Measurements from ENCODE around the gene MYO3A. TPM values are rescaled to one million over a fixed set of nuclear protein-coding genes. Genes with fewer than 3 reads are reported as not detected.
A peak's percentile ranks its signal among the peaks of the same experiment; 100 is the strongest.

Gene MYO3A
- total RNA-seq, 1 experiment from 2014 or later, result 0.14 TPM

- no peak for DNase-seq
- Mint-ChIP-seq H3K9me3 (ENCODE audit: low read depth, unreplicated experiment) (peaks cover 2% of the 10 kb centered on the region), H3K27me3 (ENCODE audit: unreplicated experiment) (no peaks in the 10 kb centered on the region), H3K4me1 (ENCODE audit: low read depth, unreplicated experiment) (peaks cover 25% of the 10 kb centered on the region), H3K27ac (ENCODE audit: unreplicated experiment) (peak overlapping the region; percentile 12), H3K4me3 (ENCODE audit: low read depth, unreplicated experiment) (no peak overlapping the region), H3K36me3 (ENCODE audit: insufficient read depth, unreplicated experiment) (no peaks in the 10 kb centered on the region)
- CTCF ChIA-PET, result no interaction called here
- TF ChIP-seq, protein P1, sequence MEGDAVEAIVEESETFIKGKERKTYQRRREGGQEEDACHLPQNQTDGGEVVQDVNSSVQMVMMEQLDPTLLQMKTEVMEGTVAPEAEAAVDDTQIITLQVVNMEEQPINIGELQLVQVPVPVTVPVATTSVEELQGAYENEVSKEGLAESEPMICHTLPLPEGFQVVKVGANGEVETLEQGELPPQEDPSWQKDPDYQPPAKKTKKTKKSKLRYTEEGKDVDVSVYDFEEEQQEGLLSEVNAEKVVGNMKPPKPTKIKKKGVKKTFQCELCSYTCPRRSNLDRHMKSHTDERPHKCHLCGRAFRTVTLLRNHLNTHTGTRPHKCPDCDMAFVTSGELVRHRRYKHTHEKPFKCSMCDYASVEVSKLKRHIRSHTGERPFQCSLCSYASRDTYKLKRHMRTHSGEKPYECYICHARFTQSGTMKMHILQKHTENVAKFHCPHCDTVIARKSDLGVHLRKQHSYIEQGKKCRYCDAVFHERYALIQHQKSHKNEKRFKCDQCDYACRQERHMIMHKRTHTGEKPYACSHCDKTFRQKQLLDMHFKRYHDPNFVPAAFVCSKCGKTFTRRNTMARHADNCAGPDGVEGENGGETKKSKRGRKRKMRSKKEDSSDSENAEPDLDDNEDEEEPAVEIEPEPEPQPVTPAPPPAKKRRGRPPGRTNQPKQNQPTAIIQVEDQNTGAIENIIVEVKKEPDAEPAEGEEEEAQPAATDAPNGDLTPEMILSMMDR (IDR thresholded peaks at IDR 0.05; ENCODE audit: unreplicated experiment), result no peak
- intact Hi-C loops (cut with micrococcal nuclease; ENCODE audit: unreplicated experiment), result no loop called here
- BruUV-seq (replicated peaks), result no TSS peak
These were observed 147.4 kb downstream of the MYO3A start for GRCh38 chr10:26081459-26081858.

DNA sequence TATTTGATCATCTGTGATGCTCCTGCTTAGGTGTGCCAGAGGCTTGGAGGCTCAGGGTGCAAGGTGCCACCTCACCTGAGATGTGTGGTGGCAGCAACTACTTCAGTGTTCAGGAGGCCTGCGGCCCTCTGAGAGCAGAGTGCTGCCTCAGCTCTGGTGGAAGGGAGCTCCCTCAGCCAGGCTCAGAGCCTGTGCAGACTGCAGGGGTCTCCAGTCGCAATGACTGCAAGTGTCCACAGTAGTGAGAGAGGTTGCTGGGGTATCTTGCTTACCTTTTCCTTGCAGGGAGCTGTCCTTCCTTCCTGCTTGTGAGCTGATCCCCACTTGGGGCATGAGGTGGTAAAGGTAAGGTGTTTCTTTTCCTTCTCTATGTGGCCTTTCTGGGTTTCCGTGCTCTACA, 151.5 kb downstream of the MYO3A start:
- peaks cover 21% of the 10 kb centered on the region for H3K4me1 Mint-ChIP-seq (ENCODE audit: low read depth, unreplicated experiment)
- H3K9me3 Mint-ChIP-seq (ENCODE audit: low read depth, unreplicated experiment), result no peaks in the 10 kb centered on the region
- no peak overlapping the region for H3K27ac Mint-ChIP-seq (ENCODE audit: unreplicated experiment)
- no peak for DNase-seq
- H3K4me3 Mint-ChIP-seq (ENCODE audit: low read depth, unreplicated experiment), result no peak overlapping the region
- TF ChIP-seq, protein P1 (IDR thresholded peaks at IDR 0.05; ENCODE audit: unreplicated experiment), result no peak
- CTCF ChIA-PET, result no interaction called here
- intact Hi-C loops (cut with micrococcal nuclease; ENCODE audit: unreplicated experiment), result no loop called here
- no peaks in the 10 kb centered on the region for H3K36me3 Mint-ChIP-seq (ENCODE audit: insufficient read depth, unreplicated experiment)
- BruUV-seq (replicated peaks), result no TSS peak
- H3K27me3 Mint-ChIP-seq (ENCODE audit: unreplicated experiment), result no peaks in the 10 kb centered on the region

DNA sequence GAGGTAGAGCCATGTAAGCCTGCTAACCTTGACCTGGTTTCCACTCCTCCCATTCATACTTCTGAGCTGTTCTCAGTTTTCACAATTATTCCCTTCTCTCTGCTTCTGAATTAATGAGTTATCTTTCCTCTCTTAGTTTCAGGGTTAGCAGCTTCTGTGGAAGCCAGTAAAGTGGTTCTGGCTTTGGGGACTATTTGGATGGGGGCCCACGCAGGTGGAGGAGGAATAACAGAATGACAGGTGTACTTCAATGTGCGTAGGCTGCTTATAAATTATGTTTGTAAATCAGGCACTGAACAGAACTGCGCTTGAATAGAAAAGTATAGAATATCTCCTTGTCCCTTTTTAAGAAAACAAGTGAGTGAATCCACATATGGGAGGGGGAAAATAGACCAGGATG, 153.6 kb downstream of the MYO3A start:
- no peak for DNase-seq
- intact Hi-C loops (cut with micrococcal nuclease; ENCODE audit: unreplicated experiment), result no loop called here
- H3K27ac Mint-ChIP-seq (ENCODE audit: unreplicated experiment), result no peak overlapping the region
- no peaks in the 10 kb centered on the region for H3K36me3 Mint-ChIP-seq (ENCODE audit: insufficient read depth, unreplicated experiment)
- H3K27me3 Mint-ChIP-seq (ENCODE audit: unreplicated experiment), result no peaks in the 10 kb centered on the region
- H3K9me3 Mint-ChIP-seq (ENCODE audit: low read depth, unreplicated experiment), result no peaks in the 10 kb centered on the region
- CTCF ChIA-PET, result no interaction called here
- H3K4me1 Mint-ChIP-seq (ENCODE audit: low read depth, unreplicated experiment), result peaks cover 4% of the 10 kb centered on the region
- no TSS peak for BruUV-seq (replicated peaks)
- TF ChIP-seq, protein P1 (IDR thresholded peaks at IDR 0.05; ENCODE audit: unreplicated experiment), result no peak
- no peak overlapping the region for H3K4me3 Mint-ChIP-seq (ENCODE audit: low read depth, unreplicated experiment)

DNA sequence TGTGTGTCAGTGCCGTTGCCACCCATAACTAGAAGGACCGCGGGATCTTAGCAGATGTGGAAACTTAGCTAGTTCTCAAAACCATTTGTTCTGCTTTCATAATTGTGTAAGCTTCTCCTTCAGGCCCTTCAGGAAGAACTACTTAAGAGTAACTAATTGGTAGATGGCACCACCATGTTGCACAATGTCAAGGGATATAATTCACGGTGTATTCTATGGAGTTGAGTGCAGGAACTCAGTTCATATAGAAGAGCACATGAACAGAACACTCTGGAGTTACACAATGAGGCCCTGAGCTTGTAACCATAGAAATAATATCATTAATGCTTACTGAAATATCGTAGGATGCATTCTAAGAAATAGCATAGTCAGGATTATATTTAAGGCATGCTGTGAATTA, 156.0 kb downstream of the MYO3A start:
- Mint-ChIP-seq H3K4me3 (ENCODE audit: low read depth, unreplicated experiment) (no peak overlapping the region), H3K27ac (ENCODE audit: unreplicated experiment) (no peak overlapping the region), H3K4me1 (ENCODE audit: low read depth, unreplicated experiment) (no peaks in the 10 kb centered on the region), H3K27me3 (ENCODE audit: unreplicated experiment) (no peaks in the 10 kb centered on the region), H3K36me3 (ENCODE audit: insufficient read depth, unreplicated experiment) (no peaks in the 10 kb centered on the region), H3K9me3 (ENCODE audit: low read depth, unreplicated experiment) (no peaks in the 10 kb centered on the region)
- BruUV-seq (replicated peaks), result no TSS peak
- TF ChIP-seq, protein P1 (IDR thresholded peaks at IDR 0.05; ENCODE audit: unreplicated experiment), result no peak
- no peak for DNase-seq
- CTCF ChIA-PET, result no interaction called here
- intact Hi-C loops (cut with micrococcal nuclease; ENCODE audit: unreplicated experiment), result no loop called here

DNA sequence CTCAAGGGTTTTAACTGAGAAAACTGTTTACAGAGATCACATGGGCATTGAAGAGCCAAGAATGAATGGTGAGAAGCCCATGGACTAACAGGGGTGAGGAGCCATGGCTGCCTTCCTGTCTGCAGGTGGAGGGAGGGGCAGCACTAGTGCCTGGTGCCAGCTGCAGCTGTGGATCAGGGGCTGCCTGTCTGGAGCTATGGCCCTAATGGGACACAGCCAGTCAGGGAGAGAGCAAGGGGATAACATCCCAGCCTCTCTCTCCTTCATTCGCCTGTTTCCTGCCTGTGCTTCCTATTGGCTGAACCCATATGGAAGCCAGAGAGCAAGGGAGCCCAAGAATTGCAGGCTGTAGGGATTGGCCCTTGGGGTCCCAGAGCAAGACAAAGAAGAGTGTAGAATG, 156.7 kb downstream of the MYO3A start:
- no peak for DNase-seq
- CTCF ChIA-PET, result no interaction called here
- BruUV-seq (replicated peaks), result no TSS peak
- intact Hi-C loops (cut with micrococcal nuclease; ENCODE audit: unreplicated experiment), result no loop called here
- Mint-ChIP-seq H3K4me1 (ENCODE audit: low read depth, unreplicated experiment) (no peaks in the 10 kb centered on the region), H3K4me3 (ENCODE audit: low read depth, unreplicated experiment) (no peak overlapping the region), H3K36me3 (ENCODE audit: insufficient read depth, unreplicated experiment) (no peaks in the 10 kb centered on the region), H3K27ac (ENCODE audit: unreplicated experiment) (no peak overlapping the region), H3K9me3 (ENCODE audit: low read depth, unreplicated experiment) (no peaks in the 10 kb centered on the region), H3K27me3 (ENCODE audit: unreplicated experiment) (no peaks in the 10 kb centered on the region)
- TF ChIP-seq, protein P1 (IDR thresholded peaks at IDR 0.05; ENCODE audit: unreplicated experiment), result no peak

All from Calu3 (cell line).